GM12892 (cell line): ENCODE measurements around the gene TMEM229A.
"Not testable (repeated sequence)": the region's sequence is repeated elsewhere in the genome, so short reads cannot be mapped to it uniquely, and the experiment has no call there.

Source experiments
- POLR2A ChIP-seq: IDR thresholded peaks from 2 replicates; pipeline ENCODE4 v1.6.1; 2011; ENCODE audit warnings: low read depth, low read length, control low read depth
- POLR2AphosphoS5 ChIP-seq: IDR thresholded peaks from 2 replicates; pipeline ENCODE4 v1.6.1; 2011; ENCODE audit warnings: low read depth, low read length, control low read depth
- TAF1 ChIP-seq: IDR thresholded peaks from 2 replicates; pipeline ENCODE4 v1.6.1; 2011; ENCODE audit warnings: low read depth, mild to moderate bottlenecking, control low read depth, low read length, borderline replicate concordance

DNA sequence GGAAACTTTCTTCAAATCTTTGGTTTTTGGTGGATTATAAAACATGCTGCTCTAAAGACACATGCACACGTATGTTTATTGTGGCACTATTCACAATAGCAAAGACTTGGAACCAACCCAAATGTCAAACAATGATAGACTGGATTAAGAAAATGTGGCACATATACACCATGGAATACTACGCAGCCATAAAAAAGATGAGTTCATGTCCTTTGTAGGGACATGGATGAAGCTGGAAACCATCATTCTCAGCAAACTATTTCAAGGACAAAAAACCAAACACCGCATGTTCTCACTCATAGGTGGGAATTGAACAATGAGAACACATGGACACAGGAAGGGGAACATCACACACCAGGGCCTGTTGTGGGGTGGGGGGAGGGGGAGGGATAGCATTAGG lies 8.5 kb downstream of the TMEM229A start:
- TF ChIP-seq POLR2A, TAF1, POLR2AphosphoS5: not testable (repeated sequence)
